OCI-LY7 (cell line): ENCODE data around the gene LIN9.

Experiments used
- CTCF ChIP-seq: fragments of 200-600 bp; sonication (generic); conservative IDR thresholded peaks from 2 replicates; pipeline ENCODE4 v1.5.1; 2014; ENCODE audit warnings: mild to moderate bottlenecking, antibody characterized with exemption, low read length, moderate library complexity, mixed read lengths
- EZH2phosphoT487 ChIP-seq: fragments of 200-600 bp; sonication (generic); IDR thresholded peaks from 2 replicates; pipeline ENCODE4 v1.6.1; 2018; ENCODE audit warnings: low read depth, borderline replicate concordance, mild to moderate bottlenecking, mixed run types, antibody characterized with exemption, low read length, moderate library complexity, mixed read lengths

DNA sequence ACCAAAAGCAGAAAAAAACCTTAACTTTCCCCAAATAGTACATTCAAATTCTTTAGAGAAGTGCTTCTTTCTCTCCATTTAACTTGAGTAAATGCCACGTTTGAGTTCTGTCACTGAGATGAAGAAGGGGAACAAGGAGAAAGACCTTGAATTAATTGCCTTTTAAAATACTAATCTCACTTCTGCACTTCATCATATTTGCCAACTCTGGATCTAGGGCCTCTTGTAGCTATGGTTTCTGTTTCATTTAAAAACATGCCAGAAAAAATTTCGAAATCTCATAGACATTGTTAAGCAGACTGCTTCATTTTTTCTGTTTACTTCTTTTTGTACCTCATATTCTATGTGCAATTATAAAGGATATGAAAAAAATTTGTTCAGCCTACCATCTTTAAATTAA, 60.9 kb downstream of the LIN9 start:
- TF ChIP-seq CTCF (no peak), EZH2phosphoT487 (no peak)
